Measurements from ENCODE around the gene FGFR2. TPM values are rescaled to one million over a fixed set of nuclear protein-coding genes. Genes with fewer than 3 reads are reported as not detected.
A peak's percentile ranks its signal among the peaks of the same experiment; 100 is the strongest.

The FGFR2 gene
- total RNA-seq, 1 experiment from 2014 or later: 135 TPM

- no peaks in the 10 kb centered on the region for H3K9me3 ChIP-seq (ENCODE audit: control insufficient read depth, low read depth, low read length)
- peaks cover 79 to 86% of the 10 kb centered on the region in 2 experiments for H3K4me1 Mint-ChIP-seq
- H4K20me1 ChIP-seq (ENCODE audit: control insufficient read depth, insufficient read depth, insufficient read length): no peaks in the 10 kb centered on the region
- no peak overlapping the region for H3K4me3 Mint-ChIP-seq
- peaks cover 30% of the 10 kb centered on the region for H3K4me1 ChIP-seq (ENCODE audit: insufficient read depth, low read length)
- H3K27me3 Mint-ChIP-seq (ENCODE audit: low read depth): no peaks in the 10 kb centered on the region
- H3K23me2 ChIP-seq (ENCODE audit: insufficient read length, low read depth, low read length, poor library complexity, severe bottlenecking): peaks cover 5% of the 10 kb centered on the region
- no peak overlapping the region for H4K91ac ChIP-seq (ENCODE audit: insufficient read length, low read depth, low read length)
- H2AFZ ChIP-seq (ENCODE audit: low read length): no peak overlapping the region
- no peak overlapping the region for H2BK120ac ChIP-seq (ENCODE audit: low read depth, low read length, poor library complexity, severe bottlenecking)
- H3K9ac ChIP-seq (ENCODE audit: extremely low read depth, insufficient read length, low read length): no peak overlapping the region
- no peak overlapping the region for H2BK15ac ChIP-seq (ENCODE audit: low read depth, low read length)
- H3K4ac ChIP-seq (ENCODE audit: low read depth, low read length): no peak overlapping the region
- H3K56ac ChIP-seq (ENCODE audit: insufficient read length, low read depth, low read length): no peak overlapping the region
- no peak overlapping the region for H2BK20ac ChIP-seq (ENCODE audit: low read depth, low read length, poor library complexity, severe bottlenecking)
- H3K27me3 ChIP-seq (ENCODE audit: insufficient read depth, low read length): no peaks in the 10 kb centered on the region
- no peak overlapping the region for H3K14ac ChIP-seq (ENCODE audit: insufficient read depth, low read length)
- DNase-seq: no peak
- H3K4me2 ChIP-seq (ENCODE audit: insufficient read depth, insufficient read length, low read length): no peak overlapping the region
- H3K79me2 ChIP-seq (ENCODE audit: insufficient read depth, low read length): peaks cover 14% of the 10 kb centered on the region; the same call in 1 of the 2 replicates
- peak overlapping the region in 2 of 3 experiments; percentile 45 to 85; a peak in 2 of 7 replicates for H3K27ac Mint-ChIP-seq
- H2BK5ac ChIP-seq (ENCODE audit: insufficient read length, low read length): no peak overlapping the region
- H3K23ac ChIP-seq (ENCODE audit: insufficient read length, low read depth, low read length): no peak overlapping the region
- H3K9me3 Mint-ChIP-seq: no peaks in the 10 kb centered on the region; a peak in 1 of 5 replicates
- H3K18ac ChIP-seq (ENCODE audit: insufficient read length, low read depth, low read length): no peak overlapping the region
- peaks cover 35 to 71% (median 59%) of the 10 kb centered on the region in 3 experiments for H3K36me3 Mint-ChIP-seq (ENCODE audit: insufficient read depth in 1 of 3, low read depth in 3 of 3)
- H2BK12ac ChIP-seq (ENCODE audit: insufficient read length, low read depth, low read length): no peak overlapping the region
- TF ChIP-seq, protein P1, sequence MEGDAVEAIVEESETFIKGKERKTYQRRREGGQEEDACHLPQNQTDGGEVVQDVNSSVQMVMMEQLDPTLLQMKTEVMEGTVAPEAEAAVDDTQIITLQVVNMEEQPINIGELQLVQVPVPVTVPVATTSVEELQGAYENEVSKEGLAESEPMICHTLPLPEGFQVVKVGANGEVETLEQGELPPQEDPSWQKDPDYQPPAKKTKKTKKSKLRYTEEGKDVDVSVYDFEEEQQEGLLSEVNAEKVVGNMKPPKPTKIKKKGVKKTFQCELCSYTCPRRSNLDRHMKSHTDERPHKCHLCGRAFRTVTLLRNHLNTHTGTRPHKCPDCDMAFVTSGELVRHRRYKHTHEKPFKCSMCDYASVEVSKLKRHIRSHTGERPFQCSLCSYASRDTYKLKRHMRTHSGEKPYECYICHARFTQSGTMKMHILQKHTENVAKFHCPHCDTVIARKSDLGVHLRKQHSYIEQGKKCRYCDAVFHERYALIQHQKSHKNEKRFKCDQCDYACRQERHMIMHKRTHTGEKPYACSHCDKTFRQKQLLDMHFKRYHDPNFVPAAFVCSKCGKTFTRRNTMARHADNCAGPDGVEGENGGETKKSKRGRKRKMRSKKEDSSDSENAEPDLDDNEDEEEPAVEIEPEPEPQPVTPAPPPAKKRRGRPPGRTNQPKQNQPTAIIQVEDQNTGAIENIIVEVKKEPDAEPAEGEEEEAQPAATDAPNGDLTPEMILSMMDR (conservative IDR thresholded peaks at IDR 0.05): no peak
- H3K27ac ChIP-seq (ENCODE audit: insufficient read length, low read depth, low read length): no peak overlapping the region
- H4K5ac ChIP-seq (ENCODE audit: insufficient read length, low read depth, low read length): no peak overlapping the region
- WGBS (ENCODE audit: extremely low coverage, insufficient read length, low lambda C conversion rate): no CpG with 5 or more reads among the region's 7 CpGs
- H3K79me1 ChIP-seq (ENCODE audit: insufficient read depth, low read depth, low read length, poor library complexity, severe bottlenecking): peaks cover 4% of the 10 kb centered on the region
- H4K8ac ChIP-seq (replicated peaks; ENCODE audit: insufficient read length, low read depth, low read length): no peak overlapping the region
- no peak overlapping the region for H2AK5ac ChIP-seq (ENCODE audit: insufficient read length, low read length)
- no peak overlapping the region for H3T11ph ChIP-seq (ENCODE audit: low read length)
These were observed 58.5 kb downstream of the FGFR2 start for GRCh38 chr10:121539786-121540185.

All from H9 (cell line).